GM13976 (cell line): ENCODE results near the gene FGF14.

ENCODE experiments used
- DNase-seq: peaks from one replicate; pipeline ENCODE4 v3.0.0; 2012; ENCODE audit warnings: low spot score
- CTCF ChIP-seq: IDR thresholded peaks from 2 replicates; pipeline ENCODE4 v1.5.1; 2012; ENCODE audit warnings: borderline replicate concordance, mild to moderate bottlenecking; ENCODE audit not compliant: insufficient read depth; ENCODE audit errors: extremely low read depth, missing control alignments, control extremely low read depth
- in situ Hi-C: fragments of 300-500 bp; cut with MboI; formaldehyde crosslinking; loops from one replicate; pipeline ENCODE4 v1.12.0; 2022; ENCODE audit warnings: low sequenced_read_pairs, mixed read lengths, inconsistent platforms; ENCODE audit not compliant: unreplicated experiment

FGF14 gene

GRCh38 chr13:102401766-102402165, at the start of gene FGF14:
Gene FGF14, minus strand, starts transcription at chr13:102402048.
- in situ Hi-C loops = no loop called here
- TF ChIP-seq CTCF = no peak
- DNase-seq = no peak

GRCh38 chr13:102443249-102443648, 41.4 kb upstream of the FGF14 start:
- no peak for DNase-seq
- in situ Hi-C loops = no loop called here
- no peak for TF ChIP-seq CTCF

GRCh38 chr13:102441085-102441484, 39.2 kb upstream of the FGF14 start:
- TF ChIP-seq CTCF = no peak
- no peak for DNase-seq
- in situ Hi-C loops = no loop called here

GRCh38 chr13:102440259-102440936, 38.5 kb upstream of the FGF14 start:
- no peak for TF ChIP-seq CTCF
- no peak for DNase-seq
- in situ Hi-C loops = no loop called here

GRCh38 chr13:102422690-102423089, 20.8 kb upstream of the FGF14 start:
- in situ Hi-C loops = no loop called here
- no peak for DNase-seq
- TF ChIP-seq CTCF = no peak

GRCh38 chr13:102405499-102406100, 3.8 kb upstream of the FGF14 start:
- in situ Hi-C loops = no loop called here
- no peak for TF ChIP-seq CTCF
- DNase-seq = no peak
